ENCODE measurements around the gene HTR1A.

The HTR1A gene

DNA sequence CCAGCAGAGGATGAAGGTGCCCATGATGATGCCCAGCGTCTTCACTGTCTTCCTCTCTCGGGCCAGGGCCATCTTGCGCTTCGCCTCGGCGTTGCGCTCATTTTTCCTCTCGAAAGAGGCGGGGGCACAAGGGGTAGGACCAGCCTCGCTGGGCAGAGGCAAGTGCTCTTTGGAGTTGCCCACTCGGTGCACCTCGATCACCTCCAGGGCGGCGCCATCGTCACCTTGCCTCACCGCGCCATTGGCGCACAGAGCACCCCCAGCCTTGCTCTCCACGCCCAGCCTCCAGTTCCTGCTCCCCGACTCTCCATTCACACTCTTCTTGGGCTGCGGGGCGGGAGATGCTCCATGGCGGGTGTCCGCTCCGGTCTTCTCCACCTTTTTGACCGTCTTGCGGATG lies 1.6 kb downstream of the HTR1A start:
- H3K9me3 ChIP-seq (ENCODE audit: low read length) = no peaks in the 10 kb centered on the region
- H3K27ac ChIP-seq (ENCODE audit: low read depth, low read length, poor library complexity, severe bottlenecking) = no peak overlapping the region
- no peak overlapping the region for H3K4me3 ChIP-seq (ENCODE audit: low read depth, low read length, poor library complexity, severe bottlenecking)
- H3F3A ChIP-seq (ENCODE audit: insufficient read depth, low read length) = no peaks in the 10 kb centered on the region
- no peaks in the 10 kb centered on the region for H3K9me2 ChIP-seq (ENCODE audit: low read depth, low read length)
- no peaks in the 10 kb centered on the region for H4K20me1 ChIP-seq (ENCODE audit: insufficient read depth, low read length)
- no peak for TF ChIP-seq EZH2 (IDR thresholded peaks at IDR 0.05; ENCODE audit: borderline replicate concordance, low read length)
- TF ChIP-seq, protein P1, sequence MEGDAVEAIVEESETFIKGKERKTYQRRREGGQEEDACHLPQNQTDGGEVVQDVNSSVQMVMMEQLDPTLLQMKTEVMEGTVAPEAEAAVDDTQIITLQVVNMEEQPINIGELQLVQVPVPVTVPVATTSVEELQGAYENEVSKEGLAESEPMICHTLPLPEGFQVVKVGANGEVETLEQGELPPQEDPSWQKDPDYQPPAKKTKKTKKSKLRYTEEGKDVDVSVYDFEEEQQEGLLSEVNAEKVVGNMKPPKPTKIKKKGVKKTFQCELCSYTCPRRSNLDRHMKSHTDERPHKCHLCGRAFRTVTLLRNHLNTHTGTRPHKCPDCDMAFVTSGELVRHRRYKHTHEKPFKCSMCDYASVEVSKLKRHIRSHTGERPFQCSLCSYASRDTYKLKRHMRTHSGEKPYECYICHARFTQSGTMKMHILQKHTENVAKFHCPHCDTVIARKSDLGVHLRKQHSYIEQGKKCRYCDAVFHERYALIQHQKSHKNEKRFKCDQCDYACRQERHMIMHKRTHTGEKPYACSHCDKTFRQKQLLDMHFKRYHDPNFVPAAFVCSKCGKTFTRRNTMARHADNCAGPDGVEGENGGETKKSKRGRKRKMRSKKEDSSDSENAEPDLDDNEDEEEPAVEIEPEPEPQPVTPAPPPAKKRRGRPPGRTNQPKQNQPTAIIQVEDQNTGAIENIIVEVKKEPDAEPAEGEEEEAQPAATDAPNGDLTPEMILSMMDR (IDR thresholded peaks at IDR 0.05; ENCODE audit: low read length) = no peak
- H3K27me3 ChIP-seq (ENCODE audit: insufficient read depth, low read length) = no peaks in the 10 kb centered on the region
- H3K4me2 ChIP-seq (ENCODE audit: low read length) = no peak overlapping the region
- no peaks in the 10 kb centered on the region for H3K79me2 ChIP-seq (ENCODE audit: insufficient read depth, low read length)
- no peaks in the 10 kb centered on the region for H3K4me1 ChIP-seq (ENCODE audit: insufficient read depth, low read length, severe bottlenecking)
- H2AFZ ChIP-seq (ENCODE audit: low read length) = no peak overlapping the region
- no peaks in the 10 kb centered on the region for H3K36me3 ChIP-seq (ENCODE audit: insufficient read depth, low read length)
- no peak overlapping the region for H3K9ac ChIP-seq (ENCODE audit: low read length)

GRCh38 chr5:63959177-63959982 lies 2.9 kb downstream of the HTR1A start:
- Histone ChIP-seq H3K4me3 (ENCODE audit: low read depth, low read length, poor library complexity, severe bottlenecking) (no peak overlapping the region), H4K20me1 (ENCODE audit: insufficient read depth, low read length) (no peaks in the 10 kb centered on the region), H3K27me3 (ENCODE audit: insufficient read depth, low read length) (no peaks in the 10 kb centered on the region), H3K4me1 (ENCODE audit: insufficient read depth, low read length, severe bottlenecking) (no peaks in the 10 kb centered on the region), H3K9ac (ENCODE audit: low read length) (no peak overlapping the region), H3K9me3 (ENCODE audit: low read length) (no peaks in the 10 kb centered on the region), H3K79me2 (ENCODE audit: insufficient read depth, low read length) (no peaks in the 10 kb centered on the region), H2AFZ (ENCODE audit: low read length) (no peak overlapping the region), H3F3A (ENCODE audit: insufficient read depth, low read length) (no peaks in the 10 kb centered on the region), H3K9me2 (ENCODE audit: low read depth, low read length) (no peaks in the 10 kb centered on the region), H3K36me3 (ENCODE audit: insufficient read depth, low read length) (no peaks in the 10 kb centered on the region), H3K27ac (ENCODE audit: low read depth, low read length, poor library complexity, severe bottlenecking) (no peak overlapping the region), H3K4me2 (ENCODE audit: low read length) (no peak overlapping the region)
- TF ChIP-seq EZH2 (IDR thresholded peaks at IDR 0.05; ENCODE audit: borderline replicate concordance, low read length) = no peak
- TF ChIP-seq, protein P1 (IDR thresholded peaks at IDR 0.05; ENCODE audit: low read length) = no peak

- TF ChIP-seq, protein P1 (IDR thresholded peaks at IDR 0.05; ENCODE audit: low read length) = no peak
- no peak for TF ChIP-seq EZH2 (IDR thresholded peaks at IDR 0.05; ENCODE audit: borderline replicate concordance, low read length)
- no peaks in the 10 kb centered on the region for H3K79me2 ChIP-seq (ENCODE audit: insufficient read depth, low read length)
- no peak overlapping the region for H3K27ac ChIP-seq (ENCODE audit: low read depth, low read length, poor library complexity, severe bottlenecking)
- H3K9ac ChIP-seq (ENCODE audit: low read length) = no peak overlapping the region
- no peaks in the 10 kb centered on the region for H3K4me1 ChIP-seq (ENCODE audit: insufficient read depth, low read length, severe bottlenecking)
- no peaks in the 10 kb centered on the region for H3K9me2 ChIP-seq (ENCODE audit: low read depth, low read length)
- no peaks in the 10 kb centered on the region for H3F3A ChIP-seq (ENCODE audit: insufficient read depth, low read length)
- H4K20me1 ChIP-seq (ENCODE audit: insufficient read depth, low read length) = no peaks in the 10 kb centered on the region
- H3K4me3 ChIP-seq (ENCODE audit: low read depth, low read length, poor library complexity, severe bottlenecking) = no peak overlapping the region
- no peaks in the 10 kb centered on the region for H3K36me3 ChIP-seq (ENCODE audit: insufficient read depth, low read length)
- H3K27me3 ChIP-seq (ENCODE audit: insufficient read depth, low read length) = no peaks in the 10 kb centered on the region
- H3K9me3 ChIP-seq (ENCODE audit: low read length) = no peaks in the 10 kb centered on the region
- H3K4me2 ChIP-seq (ENCODE audit: low read length) = no peak overlapping the region
- no peak overlapping the region for H2AFZ ChIP-seq (ENCODE audit: low read length)
Observed at GRCh38 chr5:63958654-63959053, 3.6 kb downstream of the HTR1A start.
